ENCODE measurements around the gene GPR137B. TPM values are rescaled to one million over a fixed set of nuclear protein-coding genes. Genes with fewer than 3 reads are reported as not detected.

GPR137B gene
- total RNA-seq, 2 donors from 2014 or later: 22.7 to 39.7 TPM

- Histone ChIP-seq H3K4me3 (no peak overlapping the region), H3K9me3 (no peaks in the 10 kb centered on the region), H3K4me1 (peaks cover 0 to 17% of the 10 kb centered on the region in 2 donors), H3K36me3 (no peaks in the 10 kb centered on the region), H3K27me3 (no peaks in the 10 kb centered on the region), H3K27ac (no peak overlapping the region)
- DNase-seq (ENCODE audit: low spot score): no peak
- TF ChIP-seq CTCF (IDR thresholded peaks at IDR 0.05): no peak
Measured at GRCh38 chr1:236168716-236169429, 26.5 kb downstream of the GPR137B start.

- no peak for DNase-seq (ENCODE audit: low spot score)
- no peak for TF ChIP-seq CTCF (IDR thresholded peaks at IDR 0.05)
- H3K9me3 ChIP-seq: no peaks in the 10 kb centered on the region
- H3K4me3 ChIP-seq: no peak overlapping the region
- H3K27me3 ChIP-seq: no peaks in the 10 kb centered on the region
- H3K27ac ChIP-seq: no peak overlapping the region
- H3K4me1 ChIP-seq: peaks cover 0 to 9% of the 10 kb centered on the region in 2 donors
- H3K36me3 ChIP-seq: no peaks in the 10 kb centered on the region
Measured at GRCh38 chr1:236172041-236172579, 29.8 kb downstream of the GPR137B start.

- no peak for DNase-seq (ENCODE audit: low spot score)
- TF ChIP-seq CTCF (IDR thresholded peaks at IDR 0.05): no peak
- no peaks in the 10 kb centered on the region for H3K9me3 ChIP-seq
- no peaks in the 10 kb centered on the region for H3K36me3 ChIP-seq
- no peak overlapping the region for H3K27ac ChIP-seq
- no peaks in the 10 kb centered on the region for H3K27me3 ChIP-seq
- no peak overlapping the region for H3K4me3 ChIP-seq
- H3K4me1 ChIP-seq: peaks cover 0 to 9% of the 10 kb centered on the region in 2 donors
Measured at GRCh38 chr1:236173174-236173767, 30.9 kb downstream of the GPR137B start.

- H3K27ac ChIP-seq: no peak overlapping the region
- H3K27me3 ChIP-seq: no peaks in the 10 kb centered on the region
- DNase-seq (ENCODE audit: low spot score): peak; percentile 43
- H3K4me3 ChIP-seq: no peak overlapping the region
- H3K9me3 ChIP-seq: no peaks in the 10 kb centered on the region
- no peaks in the 10 kb centered on the region for H3K4me1 ChIP-seq
- H3K36me3 ChIP-seq: peaks cover 4% of the 10 kb centered on the region
- no peak for TF ChIP-seq CTCF (IDR thresholded peaks at IDR 0.05)
Measured at GRCh38 chr1:236175642-236176336, 33.5 kb downstream of the GPR137B start.

GRCh38 chr1:236176337-236177336, 34.3 kb downstream of the GPR137B start:
- Histone ChIP-seq H3K36me3 (peaks cover 10% of the 10 kb centered on the region), H3K4me3 (no peak overlapping the region), H3K27ac (no peak overlapping the region), H3K9me3 (no peaks in the 10 kb centered on the region), H3K27me3 (no peaks in the 10 kb centered on the region), H3K4me1 (no peaks in the 10 kb centered on the region)
- no peak for DNase-seq (ENCODE audit: low spot score)
- TF ChIP-seq CTCF (IDR thresholded peaks at IDR 0.05): no peak

Data from right atrium auricular region (tissue), 2 donors.